Thyroid gland (tissue), 4 donors: ENCODE results near the gene DRAXIN.

Source experiments
- CTCF ChIP-seq, 6 experiments: fragments of 200-600 bp in 3 of 6; fragments of 450-650 bp in 3 of 6; sonication (generic) in 3 of 6; IDR thresholded peaks; one replicate each; pipeline ENCODE4 v1.5.1; 2016 to 2019; ENCODE audit warnings: antibody characterized with exemption in 6 of 6, mild to moderate bottlenecking in 2 of 6, inconsistent platforms in 1 of 6, moderate library complexity in 1 of 6
- POLR2A ChIP-seq, 2 donors: fragments of 450-650 bp; IDR thresholded peaks; one replicate each; pipeline ENCODE4 v1.6.1; 2017; ENCODE audit warnings: antibody characterized with exemption in 2 of 2, mild to moderate bottlenecking in 2 of 2, moderate library complexity in 1 of 2

GRCh38 chr1:11774753-11775152, 83.2 kb downstream of the DRAXIN start:
- TF ChIP-seq POLR2A (IDR thresholded peaks at IDR 0.05) (no peak), CTCF (IDR thresholded peaks at IDR 0.05) (no peak)
